Measurements from ENCODE around the gene CACNG5. TPM values are rescaled to one million over a fixed set of nuclear protein-coding genes. Genes with fewer than 3 reads are reported as not detected.

CACNG5 gene
- total RNA-seq, 2 experiments from 2014 or later = not detected

- CTCF ChIA-PET = no interaction called here
- no peak overlapping the region for H3K27ac Mint-ChIP-seq
- no peaks in the 10 kb centered on the region for H3K27me3 Mint-ChIP-seq
Measured at GRCh38 chr17:66843627-66844026, 8.7 kb downstream of the CACNG5 start.

GRCh38 chr17:66847704-66848103 is 12.8 kb downstream of the CACNG5 start:
- Mint-ChIP-seq H3K9me3 (peaks cover 5% of the 10 kb centered on the region), H3K4me3 (no peak overlapping the region), H3K27me3 (peaks cover 6% of the 10 kb centered on the region), H3K27ac (no peak overlapping the region), H3K36me3 (ENCODE audit: low read depth) (no peaks in the 10 kb centered on the region), H3K4me1 (no peaks in the 10 kb centered on the region)
- no peak for DNase-seq
- ChIA-PET CTCF (no interaction called here), POLR2A (no interaction called here)

More at GRCh38 chr17:66843627-66844026, 8.7 kb downstream of the CACNG5 start:
- POLR2A ChIA-PET = interaction anchor here (0.7 kb wide), 1 partner anchor 34 kb away, joined by 3 read pairs; no protein-coding TSS in a partner anchor
- H3K4me1 Mint-ChIP-seq = no peaks in the 10 kb centered on the region
- H3K36me3 Mint-ChIP-seq (ENCODE audit: low read depth) = no peaks in the 10 kb centered on the region
- DNase-seq = no peak
- peaks cover 5% of the 10 kb centered on the region for H3K9me3 Mint-ChIP-seq
- no peak overlapping the region for H3K4me3 Mint-ChIP-seq

- Mint-ChIP-seq H3K27me3 (peaks cover 8% of the 10 kb centered on the region), H3K4me1 (no peaks in the 10 kb centered on the region), H3K36me3 (ENCODE audit: low read depth) (no peaks in the 10 kb centered on the region), H3K4me3 (no peak overlapping the region), H3K9me3 (peaks cover 5% of the 10 kb centered on the region), H3K27ac (no peak overlapping the region)
- DNase-seq = no peak
- ChIA-PET POLR2A (no interaction called here), CTCF (no interaction called here)
Measured at GRCh38 chr17:66848496-66848895, 13.6 kb downstream of the CACNG5 start.

- Mint-ChIP-seq H3K9me3 (peaks cover 5% of the 10 kb centered on the region), H3K4me1 (no peaks in the 10 kb centered on the region), H3K4me3 (no peak overlapping the region), H3K36me3 (ENCODE audit: low read depth) (no peaks in the 10 kb centered on the region), H3K27ac (no peak overlapping the region), H3K27me3 (peaks cover 8% of the 10 kb centered on the region)
- ChIA-PET POLR2A (no interaction called here), CTCF (no interaction called here)
- no peak for DNase-seq
Measured at GRCh38 chr17:66849032-66849655, 14.2 kb downstream of the CACNG5 start.

GRCh38 chr17:66849851-66850580 is 15.1 kb downstream of the CACNG5 start:
- H3K4me1 Mint-ChIP-seq = no peaks in the 10 kb centered on the region
- no peak overlapping the region for H3K4me3 Mint-ChIP-seq
- H3K36me3 Mint-ChIP-seq (ENCODE audit: low read depth) = no peaks in the 10 kb centered on the region
- no peak overlapping the region for H3K27ac Mint-ChIP-seq
- peaks cover 5% of the 10 kb centered on the region for H3K9me3 Mint-ChIP-seq
- DNase-seq = no peak
- H3K27me3 Mint-ChIP-seq = peaks cover 8% of the 10 kb centered on the region
- ChIA-PET POLR2A (no interaction called here), CTCF (no interaction called here)

- Mint-ChIP-seq H3K9me3 (peaks cover 5% of the 10 kb centered on the region), H3K27ac (no peak overlapping the region), H3K27me3 (peaks cover 8% of the 10 kb centered on the region), H3K4me3 (no peak overlapping the region), H3K4me1 (no peaks in the 10 kb centered on the region), H3K36me3 (ENCODE audit: low read depth) (no peaks in the 10 kb centered on the region)
- CTCF ChIA-PET = no interaction called here
- no peak for DNase-seq
- POLR2A ChIA-PET = no interaction called here
Measured at GRCh38 chr17:66850692-66851091, 15.8 kb downstream of the CACNG5 start.

GRCh38 chr17:66855204-66855603 is 20.3 kb downstream of the CACNG5 start:
- POLR2A ChIA-PET = no interaction called here

GRCh38 chr17:66858226-66859083 is 23.5 kb downstream of the CACNG5 start:
- Mint-ChIP-seq H3K36me3 (ENCODE audit: low read depth) (no peaks in the 10 kb centered on the region), H3K9me3 (no peaks in the 10 kb centered on the region), H3K4me1 (peaks cover 3% of the 10 kb centered on the region), H3K27ac (no peak overlapping the region), H3K27me3 (peaks cover 21% of the 10 kb centered on the region), H3K4me3 (no peak overlapping the region)
- CTCF ChIA-PET = no interaction called here
- POLR2A ChIA-PET = no interaction called here
- no peak for DNase-seq

More at GRCh38 chr17:66855204-66855603, 20.3 kb downstream of the CACNG5 start:
- no peak overlapping the region for H3K4me3 Mint-ChIP-seq
- no peak overlapping the region for H3K27ac Mint-ChIP-seq
- H3K9me3 Mint-ChIP-seq = no peaks in the 10 kb centered on the region
- CTCF ChIA-PET = interaction anchor here (0.9 kb wide), 1 partner anchor 9 kb away, joined by 3 read pairs; no protein-coding TSS in a partner anchor
- H3K36me3 Mint-ChIP-seq (ENCODE audit: low read depth) = no peaks in the 10 kb centered on the region
- DNase-seq = peak; percentile 44
- peaks cover 2% of the 10 kb centered on the region for H3K4me1 Mint-ChIP-seq
- H3K27me3 Mint-ChIP-seq = peaks cover 12% of the 10 kb centered on the region

GRCh38 chr17:66859353-66859752 is 24.4 kb downstream of the CACNG5 start:
- POLR2A ChIA-PET = no interaction called here
- H3K4me3 Mint-ChIP-seq = no peak overlapping the region
- H3K27ac Mint-ChIP-seq = no peak overlapping the region
- peaks cover 2% of the 10 kb centered on the region for H3K36me3 Mint-ChIP-seq (ENCODE audit: low read depth)
- peaks cover 2% of the 10 kb centered on the region for H3K9me3 Mint-ChIP-seq
- peaks cover 3% of the 10 kb centered on the region for H3K4me1 Mint-ChIP-seq
- CTCF ChIA-PET = no interaction called here
- H3K27me3 Mint-ChIP-seq = peaks cover 29% of the 10 kb centered on the region
- DNase-seq = no peak

- POLR2A ChIA-PET = interaction anchor here (0.7 kb wide), 1 partner anchor 379 kb away, joined by 3 read pairs; no protein-coding TSS in a partner anchor
- CTCF ChIA-PET = no interaction called here
- peaks cover 3% of the 10 kb centered on the region for H3K4me1 Mint-ChIP-seq
- H3K27ac Mint-ChIP-seq = no peak overlapping the region
- DNase-seq = no peak
- H3K4me3 Mint-ChIP-seq = no peak overlapping the region
- peaks cover 30% of the 10 kb centered on the region for H3K27me3 Mint-ChIP-seq
- peaks cover 2% of the 10 kb centered on the region for H3K36me3 Mint-ChIP-seq (ENCODE audit: low read depth)
- peaks cover 2% of the 10 kb centered on the region for H3K9me3 Mint-ChIP-seq
Measured at GRCh38 chr17:66860204-66860603, 25.3 kb downstream of the CACNG5 start.

GRCh38 chr17:66863820-66864219 is 28.9 kb downstream of the CACNG5 start:
- no peak overlapping the region for H3K4me3 Mint-ChIP-seq
- CTCF ChIA-PET = interaction anchor here (0.8 kb wide), 1 partner anchor 9 kb away, joined by 3 read pairs; no protein-coding TSS in a partner anchor
- no peak overlapping the region for H3K27ac Mint-ChIP-seq
- peaks cover 2% of the 10 kb centered on the region for H3K36me3 Mint-ChIP-seq (ENCODE audit: low read depth)
- H3K9me3 Mint-ChIP-seq = peaks cover 4% of the 10 kb centered on the region
- H3K27me3 Mint-ChIP-seq = peaks cover 41% of the 10 kb centered on the region
- POLR2A ChIA-PET = no interaction called here
- DNase-seq = no peak
- peaks cover 3% of the 10 kb centered on the region for H3K4me1 Mint-ChIP-seq

GRCh38 chr17:66865151-66865550 is 30.2 kb downstream of the CACNG5 start:
- Mint-ChIP-seq H3K9me3 (peaks cover 4% of the 10 kb centered on the region), H3K4me1 (peaks cover 2% of the 10 kb centered on the region), H3K27me3 (peaks cover 39% of the 10 kb centered on the region), H3K27ac (no peak overlapping the region), H3K36me3 (ENCODE audit: low read depth) (peaks cover 2% of the 10 kb centered on the region), H3K4me3 (no peak overlapping the region)
- DNase-seq = no peak
- CTCF ChIA-PET = no interaction called here
- POLR2A ChIA-PET = no interaction called here

GRCh38 chr17:66873962-66874361 is 39.0 kb downstream of the CACNG5 start:
- H3K4me1 Mint-ChIP-seq = no peaks in the 10 kb centered on the region
- CTCF ChIA-PET = no interaction called here
- H3K4me3 Mint-ChIP-seq = no peak overlapping the region
- no peaks in the 10 kb centered on the region for H3K36me3 Mint-ChIP-seq (ENCODE audit: low read depth)
- no peak overlapping the region for H3K27ac Mint-ChIP-seq
- POLR2A ChIA-PET = no interaction called here
- peaks cover 14% of the 10 kb centered on the region for H3K27me3 Mint-ChIP-seq
- H3K9me3 Mint-ChIP-seq = peaks cover 6% of the 10 kb centered on the region
- DNase-seq = no peak

Data from activated CD4-positive, alpha-beta memory T cell treated with anti-CD3 and anti-CD28 coated beads, Interleukin-2, amount 10 ng/mL, durations not matched to agents 7 days and 5 days (primary cell).